ENCODE data around the gene GRP.

GRP gene

GRCh38 chr18:59272891-59273758 lies 53.2 kb downstream of the GRP start, which contains the start of gene RAX:
Gene RAX (minus strand): TSS chr18:59273454. CDS start chr18:59273206, 248 bp downstream.
- H3K27me3 ChIP-seq (ENCODE audit: control insufficient read depth, low read length), result peaks cover 36% of the 10 kb centered on the region

DNA sequence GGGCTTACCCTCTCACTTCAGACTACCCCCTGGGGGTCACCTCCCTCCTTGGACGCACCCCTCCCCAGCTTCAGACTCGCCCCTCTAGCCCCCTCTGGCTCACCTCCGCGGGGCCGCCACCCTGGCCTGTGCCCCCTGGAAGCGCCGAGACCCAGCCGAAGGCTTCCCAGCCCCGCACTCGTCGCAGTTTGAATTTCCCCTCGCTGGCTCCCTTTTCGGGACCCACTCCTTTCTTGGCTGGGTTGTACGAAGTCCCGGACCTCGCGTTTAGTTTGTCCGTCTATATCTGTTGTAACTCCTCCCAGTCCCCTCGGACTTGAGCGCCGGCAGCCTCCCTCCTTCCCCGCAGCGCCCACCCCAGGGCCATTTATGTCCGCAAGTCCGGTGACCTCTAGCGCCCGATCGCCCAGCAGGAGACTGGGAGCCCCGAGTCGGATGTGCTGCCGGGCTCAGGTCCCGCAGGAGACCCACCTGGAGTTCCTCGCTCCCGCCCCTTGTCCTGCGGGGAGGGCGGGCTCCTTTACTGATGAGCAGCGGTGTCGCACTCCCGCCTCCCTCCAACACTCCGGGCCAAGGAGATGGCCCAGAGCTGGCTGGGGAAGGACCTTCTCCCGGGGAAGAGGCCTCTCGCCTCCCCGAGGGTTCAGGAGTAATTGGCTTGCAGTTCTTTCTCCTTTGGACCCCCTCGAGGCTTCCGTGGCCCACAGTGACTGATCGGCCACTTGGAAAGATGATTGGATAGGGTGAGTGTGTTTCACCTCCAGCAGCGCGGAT lies 54.0 kb downstream of the GRP start:
- peaks cover 41% of the 10 kb centered on the region for H3K27me3 ChIP-seq (ENCODE audit: control insufficient read depth, low read length)
- TF ChIP-seq, protein P1, sequence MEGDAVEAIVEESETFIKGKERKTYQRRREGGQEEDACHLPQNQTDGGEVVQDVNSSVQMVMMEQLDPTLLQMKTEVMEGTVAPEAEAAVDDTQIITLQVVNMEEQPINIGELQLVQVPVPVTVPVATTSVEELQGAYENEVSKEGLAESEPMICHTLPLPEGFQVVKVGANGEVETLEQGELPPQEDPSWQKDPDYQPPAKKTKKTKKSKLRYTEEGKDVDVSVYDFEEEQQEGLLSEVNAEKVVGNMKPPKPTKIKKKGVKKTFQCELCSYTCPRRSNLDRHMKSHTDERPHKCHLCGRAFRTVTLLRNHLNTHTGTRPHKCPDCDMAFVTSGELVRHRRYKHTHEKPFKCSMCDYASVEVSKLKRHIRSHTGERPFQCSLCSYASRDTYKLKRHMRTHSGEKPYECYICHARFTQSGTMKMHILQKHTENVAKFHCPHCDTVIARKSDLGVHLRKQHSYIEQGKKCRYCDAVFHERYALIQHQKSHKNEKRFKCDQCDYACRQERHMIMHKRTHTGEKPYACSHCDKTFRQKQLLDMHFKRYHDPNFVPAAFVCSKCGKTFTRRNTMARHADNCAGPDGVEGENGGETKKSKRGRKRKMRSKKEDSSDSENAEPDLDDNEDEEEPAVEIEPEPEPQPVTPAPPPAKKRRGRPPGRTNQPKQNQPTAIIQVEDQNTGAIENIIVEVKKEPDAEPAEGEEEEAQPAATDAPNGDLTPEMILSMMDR (IDR thresholded peaks at IDR 0.05; ENCODE audit: low read depth, low read length, poor library complexity, severe bottlenecking), result no peak
- TF ChIP-seq EZH2phosphoT487 (IDR thresholded peaks at IDR 0.05; ENCODE audit: borderline replicate concordance, low read length), result no peak
- no peaks in the 10 kb centered on the region for H3K4me1 ChIP-seq (ENCODE audit: control insufficient read depth, low read length)
- H3K27ac ChIP-seq (ENCODE audit: low read depth, low read length), result no peak overlapping the region
- no peak overlapping the region for H3K4me2 ChIP-seq (ENCODE audit: low read length)
- no peak overlapping the region for H3K4me3 ChIP-seq (ENCODE audit: low read length)
- no peaks in the 10 kb centered on the region for H3K79me2 ChIP-seq (ENCODE audit: control insufficient read depth, low read length)
- no peaks in the 10 kb centered on the region for H3K36me3 ChIP-seq (ENCODE audit: control insufficient read depth, low read length)
- H3K9me2 ChIP-seq (replicated peaks; ENCODE audit: control insufficient read depth, low read length), result no peaks in the 10 kb centered on the region
- no peaks in the 10 kb centered on the region for H4K20me1 ChIP-seq (ENCODE audit: control insufficient read depth, insufficient read depth, low read depth, low read length)
- no peaks in the 10 kb centered on the region for H3K9me3 ChIP-seq (ENCODE audit: control insufficient read depth, insufficient read depth, low read length)
- no peaks in the 10 kb centered on the region for H3F3A ChIP-seq (ENCODE audit: control insufficient read depth, insufficient read depth)

More at GRCh38 chr18:59272891-59273758, 53.2 kb downstream of the GRP start, which contains the start of gene RAX:
- H3K36me3 ChIP-seq (ENCODE audit: control insufficient read depth, low read length), result no peaks in the 10 kb centered on the region
- no peaks in the 10 kb centered on the region for H3K9me3 ChIP-seq (ENCODE audit: control insufficient read depth, insufficient read depth, low read length)
- H3F3A ChIP-seq (ENCODE audit: control insufficient read depth, insufficient read depth), result no peaks in the 10 kb centered on the region
- TF ChIP-seq, protein P1 (IDR thresholded peaks at IDR 0.05; ENCODE audit: low read depth, low read length, poor library complexity, severe bottlenecking), result no peak
- TF ChIP-seq EZH2phosphoT487 (IDR thresholded peaks at IDR 0.05; ENCODE audit: borderline replicate concordance, low read length), result no peak
- no peaks in the 10 kb centered on the region for H4K20me1 ChIP-seq (ENCODE audit: control insufficient read depth, insufficient read depth, low read depth, low read length)
- H3K4me2 ChIP-seq (ENCODE audit: low read length), result no peak within 1 kb of the TSS
- H3K4me1 ChIP-seq (ENCODE audit: control insufficient read depth, low read length), result no peaks in the 10 kb centered on the region
- no peak within 1 kb of the TSS for H3K27ac ChIP-seq (ENCODE audit: low read depth, low read length)
- H3K79me2 ChIP-seq (ENCODE audit: control insufficient read depth, low read length), result no peaks in the 10 kb centered on the region
- H3K4me3 ChIP-seq (ENCODE audit: low read length), result no peak within 1 kb of the TSS
- no peaks in the 10 kb centered on the region for H3K9me2 ChIP-seq (replicated peaks; ENCODE audit: control insufficient read depth, low read length)

DNA sequence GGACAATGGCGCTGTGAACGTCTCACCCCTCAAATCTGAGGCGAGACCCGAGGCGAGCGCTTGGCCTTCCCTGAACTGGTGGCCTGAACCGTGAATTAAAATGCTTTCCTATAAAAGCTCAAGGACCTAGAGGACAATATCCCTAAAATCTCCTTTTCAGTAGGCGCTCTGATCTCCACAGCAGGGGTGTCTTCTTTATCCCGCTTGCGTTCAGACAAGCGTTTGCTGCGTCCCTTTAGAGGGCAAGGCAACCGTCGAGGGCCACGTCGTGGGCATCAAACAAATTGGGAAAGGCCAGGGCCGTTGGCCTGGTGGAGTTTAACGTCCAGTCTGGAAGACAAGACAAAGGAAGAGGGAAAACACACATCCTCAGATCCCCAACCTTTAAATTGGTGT lies 54.6 kb downstream of the GRP start:
- H3F3A ChIP-seq (ENCODE audit: control insufficient read depth, insufficient read depth), result no peaks in the 10 kb centered on the region
- no peak overlapping the region for H3K4me2 ChIP-seq (ENCODE audit: low read length)
- H3K9me2 ChIP-seq (replicated peaks; ENCODE audit: control insufficient read depth, low read length), result no peaks in the 10 kb centered on the region
- H3K9me3 ChIP-seq (ENCODE audit: control insufficient read depth, insufficient read depth, low read length), result no peaks in the 10 kb centered on the region
- H4K20me1 ChIP-seq (ENCODE audit: control insufficient read depth, insufficient read depth, low read depth, low read length), result no peaks in the 10 kb centered on the region
- H3K79me2 ChIP-seq (ENCODE audit: control insufficient read depth, low read length), result no peaks in the 10 kb centered on the region
- H3K4me3 ChIP-seq (ENCODE audit: low read length), result no peak overlapping the region
- no peaks in the 10 kb centered on the region for H3K36me3 ChIP-seq (ENCODE audit: control insufficient read depth, low read length)
- no peaks in the 10 kb centered on the region for H3K4me1 ChIP-seq (ENCODE audit: control insufficient read depth, low read length)
- H3K27me3 ChIP-seq (ENCODE audit: control insufficient read depth, low read length), result peaks cover 41% of the 10 kb centered on the region
- no peak for TF ChIP-seq EZH2phosphoT487 (IDR thresholded peaks at IDR 0.05; ENCODE audit: borderline replicate concordance, low read length)
- TF ChIP-seq, protein P1 (IDR thresholded peaks at IDR 0.05; ENCODE audit: low read depth, low read length, poor library complexity, severe bottlenecking), result no peak
- no peak overlapping the region for H3K27ac ChIP-seq (ENCODE audit: low read depth, low read length)
